ENCODE measurements around the gene PYGM.

Gene PYGM

DNA sequence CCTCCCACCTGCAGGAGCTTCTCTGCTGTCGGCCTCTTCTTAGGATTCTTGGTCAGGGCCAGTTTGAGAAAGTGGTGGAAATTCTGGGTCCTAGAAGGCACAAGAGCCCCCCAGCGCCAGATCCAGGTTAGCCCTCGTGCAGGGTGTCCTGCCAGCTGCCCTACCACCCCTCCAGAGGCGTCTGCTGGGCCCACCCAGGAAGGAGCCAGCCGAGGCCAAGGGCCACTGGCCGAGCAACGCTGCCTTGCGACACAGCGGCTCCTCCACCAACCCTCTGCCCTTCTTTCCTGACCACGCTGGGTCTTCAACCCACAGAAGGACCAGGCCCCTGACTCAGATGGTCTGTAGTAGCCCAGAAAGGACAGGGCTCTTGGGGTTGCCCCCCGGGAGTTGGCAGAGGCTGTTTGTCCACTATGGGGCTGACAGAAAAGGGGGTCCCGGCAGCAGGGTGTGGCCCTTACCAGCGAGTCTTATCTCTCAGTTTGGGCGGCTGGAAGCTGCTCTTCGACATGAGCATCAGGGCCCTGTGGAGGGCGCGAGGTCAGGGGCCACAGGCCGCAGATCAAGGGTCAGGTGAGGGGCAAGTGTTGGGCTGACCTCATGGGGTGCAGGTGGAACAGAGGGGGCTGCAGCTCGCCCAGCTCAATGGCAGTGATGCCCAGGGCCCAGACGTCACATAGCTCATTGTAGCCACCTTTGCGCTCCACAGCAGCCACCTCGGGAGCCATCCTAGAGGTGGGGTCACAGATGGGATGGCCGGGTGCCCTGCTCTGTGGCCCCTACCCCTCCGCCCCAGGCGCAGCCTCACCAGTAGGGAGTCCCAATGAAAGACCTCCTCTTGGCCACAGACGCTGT is 40.8 kb upstream of the PYGM start:
- no peaks in the 10 kb centered on the region for H3K79me2 ChIP-seq
- no peaks in the 10 kb centered on the region for H3K27me3 ChIP-seq (ENCODE audit: control insufficient read depth, insufficient read depth, low read length)
- TF ChIP-seq, protein P1, sequence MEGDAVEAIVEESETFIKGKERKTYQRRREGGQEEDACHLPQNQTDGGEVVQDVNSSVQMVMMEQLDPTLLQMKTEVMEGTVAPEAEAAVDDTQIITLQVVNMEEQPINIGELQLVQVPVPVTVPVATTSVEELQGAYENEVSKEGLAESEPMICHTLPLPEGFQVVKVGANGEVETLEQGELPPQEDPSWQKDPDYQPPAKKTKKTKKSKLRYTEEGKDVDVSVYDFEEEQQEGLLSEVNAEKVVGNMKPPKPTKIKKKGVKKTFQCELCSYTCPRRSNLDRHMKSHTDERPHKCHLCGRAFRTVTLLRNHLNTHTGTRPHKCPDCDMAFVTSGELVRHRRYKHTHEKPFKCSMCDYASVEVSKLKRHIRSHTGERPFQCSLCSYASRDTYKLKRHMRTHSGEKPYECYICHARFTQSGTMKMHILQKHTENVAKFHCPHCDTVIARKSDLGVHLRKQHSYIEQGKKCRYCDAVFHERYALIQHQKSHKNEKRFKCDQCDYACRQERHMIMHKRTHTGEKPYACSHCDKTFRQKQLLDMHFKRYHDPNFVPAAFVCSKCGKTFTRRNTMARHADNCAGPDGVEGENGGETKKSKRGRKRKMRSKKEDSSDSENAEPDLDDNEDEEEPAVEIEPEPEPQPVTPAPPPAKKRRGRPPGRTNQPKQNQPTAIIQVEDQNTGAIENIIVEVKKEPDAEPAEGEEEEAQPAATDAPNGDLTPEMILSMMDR (IDR thresholded peaks at IDR 0.05) = no peak
- H3K9me3 ChIP-seq (ENCODE audit: control insufficient read depth, low read length) = no peaks in the 10 kb centered on the region
- H3K4me3 ChIP-seq (ENCODE audit: low read depth, low read length) = no peak overlapping the region
- no peak overlapping the region for H3K27ac ChIP-seq
- no peak overlapping the region for H2AFZ ChIP-seq
- H3K4me2 ChIP-seq (ENCODE audit: low read length) = no peak overlapping the region
- H3K4me1 ChIP-seq = peaks cover 5% of the 10 kb centered on the region
- H3K9ac ChIP-seq = no peak overlapping the region
- H3K36me3 ChIP-seq (ENCODE audit: control insufficient read depth, insufficient read depth, low read length) = no peaks in the 10 kb centered on the region

DNA sequence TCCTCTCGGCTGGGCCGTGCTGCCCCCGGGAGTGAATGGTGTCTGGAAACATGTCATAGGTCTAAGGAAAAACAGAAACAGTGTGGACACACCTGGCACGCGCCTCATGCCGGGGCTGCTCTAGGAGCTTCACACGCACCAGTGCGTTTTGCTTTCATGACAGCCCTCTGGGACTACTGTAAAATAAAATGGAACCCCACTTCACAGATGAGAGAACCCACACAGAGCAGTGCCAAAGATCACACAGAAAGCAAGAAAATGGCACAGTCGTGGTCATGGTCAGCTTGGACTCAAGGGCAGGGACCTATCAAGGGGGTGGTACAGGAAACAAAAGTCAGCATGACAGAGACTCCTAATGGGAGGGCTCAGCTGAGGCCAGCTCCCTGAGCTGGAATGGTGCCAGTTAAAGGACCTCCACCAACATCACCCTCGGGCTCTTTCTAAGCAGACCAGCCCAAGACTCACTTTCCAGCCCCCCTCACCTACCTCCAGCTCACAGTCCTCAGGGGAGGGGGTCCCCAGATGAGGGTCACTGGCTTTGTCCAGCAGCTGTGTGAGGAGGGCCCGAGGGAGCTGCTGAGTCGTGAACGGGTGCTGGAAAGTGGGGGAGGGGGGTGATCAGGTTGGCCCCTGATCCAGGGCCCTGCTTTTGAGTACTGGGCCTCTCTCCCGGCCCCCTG is 40.0 kb upstream of the PYGM start:
- H3K9me3 ChIP-seq (ENCODE audit: control insufficient read depth, low read length) = no peaks in the 10 kb centered on the region
- H3K4me3 ChIP-seq (ENCODE audit: low read depth, low read length) = no peak overlapping the region
- H3K4me2 ChIP-seq (ENCODE audit: low read length) = no peak overlapping the region
- H3K79me2 ChIP-seq = no peaks in the 10 kb centered on the region
- no peaks in the 10 kb centered on the region for H3K27me3 ChIP-seq (ENCODE audit: control insufficient read depth, insufficient read depth, low read length)
- no peaks in the 10 kb centered on the region for H3K36me3 ChIP-seq (ENCODE audit: control insufficient read depth, insufficient read depth, low read length)
- no peak overlapping the region for H2AFZ ChIP-seq
- TF ChIP-seq, protein P1 (IDR thresholded peaks at IDR 0.05) = no peak
- no peak overlapping the region for H3K9ac ChIP-seq
- no peak overlapping the region for H3K27ac ChIP-seq
- peaks cover 5% of the 10 kb centered on the region for H3K4me1 ChIP-seq

DNA sequence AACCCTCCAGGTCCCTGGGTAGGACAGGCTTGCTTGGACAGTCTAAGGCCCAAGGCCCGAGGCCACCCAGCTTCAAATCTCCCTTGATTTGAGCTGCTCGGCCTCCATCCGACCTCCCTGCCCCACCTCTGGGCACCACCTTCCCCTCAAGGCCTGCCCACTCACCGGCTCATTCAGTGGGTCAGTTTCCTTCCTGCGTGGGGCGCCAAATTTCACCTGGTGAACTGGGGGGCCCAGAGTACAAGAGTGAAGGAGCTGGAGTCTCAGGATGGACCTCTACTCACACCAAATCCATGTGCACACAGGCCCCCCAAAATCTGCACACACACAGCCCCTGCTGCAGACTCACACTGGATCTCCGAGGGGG is 39.5 kb upstream of the PYGM start:
- TF ChIP-seq, protein P1 (IDR thresholded peaks at IDR 0.05) = no peak
- H3K9me3 ChIP-seq (ENCODE audit: control insufficient read depth, low read length) = no peaks in the 10 kb centered on the region
- peaks cover 5% of the 10 kb centered on the region for H3K4me1 ChIP-seq
- no peak overlapping the region for H3K4me2 ChIP-seq (ENCODE audit: low read length)
- no peaks in the 10 kb centered on the region for H3K79me2 ChIP-seq
- no peak overlapping the region for H3K9ac ChIP-seq
- H3K27ac ChIP-seq = no peak overlapping the region
- H3K4me3 ChIP-seq (ENCODE audit: low read depth, low read length) = no peak overlapping the region
- H2AFZ ChIP-seq = no peak overlapping the region
- H3K27me3 ChIP-seq (ENCODE audit: control insufficient read depth, insufficient read depth, low read length) = no peaks in the 10 kb centered on the region
- H3K36me3 ChIP-seq (ENCODE audit: control insufficient read depth, insufficient read depth, low read length) = no peaks in the 10 kb centered on the region

DNA sequence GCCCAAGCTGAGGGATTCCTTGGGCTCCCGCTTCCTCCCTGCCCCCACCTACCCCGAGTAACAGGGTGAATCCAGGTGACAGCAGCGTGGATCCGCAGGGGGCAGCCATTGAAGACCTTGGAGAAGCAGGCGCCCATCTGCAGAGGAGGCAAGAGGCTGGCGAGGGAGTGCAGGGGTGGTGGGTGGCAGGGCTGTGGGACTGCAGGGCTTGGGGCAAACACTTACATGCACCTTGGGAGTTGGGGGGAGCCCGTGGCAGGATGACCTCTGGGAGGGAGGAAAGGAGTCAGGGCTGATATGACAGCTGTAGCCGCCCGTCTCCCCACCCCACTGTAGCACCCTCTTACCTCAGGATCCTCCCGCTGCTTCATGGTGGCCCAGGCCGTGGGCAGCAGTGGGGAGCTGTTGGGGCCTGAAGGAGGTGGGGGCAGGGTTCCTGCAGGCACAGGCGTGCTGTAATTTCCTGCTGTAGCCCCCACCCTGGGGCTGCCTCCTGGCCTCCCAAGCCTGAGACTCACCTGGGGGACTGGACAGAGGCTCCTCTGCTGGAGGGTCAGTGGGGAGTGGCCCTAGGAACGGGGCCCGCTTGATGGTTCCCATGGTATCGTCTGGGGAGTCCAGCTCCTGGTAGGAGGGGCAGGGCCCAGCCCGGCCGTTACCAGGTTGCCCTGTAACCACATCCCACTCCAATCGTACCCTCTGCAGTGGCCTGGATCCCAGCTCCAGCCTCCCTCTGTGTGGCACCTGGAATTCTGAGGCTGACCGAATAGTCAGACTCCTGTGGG is 37.2 kb upstream of the PYGM start:
- Histone ChIP-seq H3K27ac (no peak overlapping the region), H3K79me2 (no peaks in the 10 kb centered on the region), H3K36me3 (ENCODE audit: control insufficient read depth, insufficient read depth, low read length) (no peaks in the 10 kb centered on the region)

More for the DNA sequence above, 37.2 kb upstream of the PYGM start:
- no peak overlapping the region for H2AFZ ChIP-seq
- TF ChIP-seq, protein P1 (IDR thresholded peaks at IDR 0.05) = no peak
- no peaks in the 10 kb centered on the region for H3K9me3 ChIP-seq (ENCODE audit: control insufficient read depth, low read length)
- no peak overlapping the region for H3K4me3 ChIP-seq (ENCODE audit: low read depth, low read length)
- no peak overlapping the region for H3K4me2 ChIP-seq (ENCODE audit: low read length)
- H3K27me3 ChIP-seq (ENCODE audit: control insufficient read depth, insufficient read depth, low read length) = no peaks in the 10 kb centered on the region
- no peaks in the 10 kb centered on the region for H3K4me1 ChIP-seq
- H3K9ac ChIP-seq = no peak overlapping the region
